Osteocyte (in vitro differentiated cells): Measurements from ENCODE around the gene ARF5. TPM values are rescaled to one million over a fixed set of nuclear protein-coding genes. Genes with fewer than 3 reads are reported as not detected.

Experiments used
- DNase-seq: peaks from one replicate; pipeline ENCODE4 v3.0.0; 2021; ENCODE audit warnings: mixed read lengths; ENCODE audit not compliant: unreplicated experiment; ENCODE audit errors: extremely low spot score
- H3K27ac Mint-ChIP-seq: one replicate; pipeline ENCODE4 v1.8.0; 2021; ENCODE audit warnings: mild to moderate bottlenecking, mixed read lengths; ENCODE audit not compliant: unreplicated experiment
- H3K27me3 Mint-ChIP-seq: one replicate; pipeline ENCODE4 v1.8.0; 2021; ENCODE audit warnings: mixed read lengths; ENCODE audit not compliant: unreplicated experiment
- H3K36me3 Mint-ChIP-seq: one replicate; pipeline ENCODE4 v1.8.0; 2021; ENCODE audit warnings: mixed read lengths; ENCODE audit not compliant: unreplicated experiment
- H3K4me1 Mint-ChIP-seq: one replicate; pipeline ENCODE4 v1.8.0; 2021; ENCODE audit warnings: mixed read lengths; ENCODE audit not compliant: unreplicated experiment
- H3K4me3 Mint-ChIP-seq: one replicate; pipeline ENCODE4 v1.8.0; 2021; ENCODE audit warnings: mild to moderate bottlenecking, moderate library complexity, mixed read lengths; ENCODE audit not compliant: unreplicated experiment
- H3K9me3 Mint-ChIP-seq: one replicate; pipeline ENCODE4 v1.8.0; 2021; ENCODE audit warnings: mixed read lengths; ENCODE audit not compliant: unreplicated experiment
- total RNA-seq: library from RNA; stranded (reverse); gene quantifications from 2 replicates; pipeline ENCODE4 v1.2.1, GENCODE V29; 2021
- TF ChIP-seq, protein P1 (sequence below): fragments of 200-600 bp; sonication (generic); IDR thresholded peaks from 2 replicates; pipeline ENCODE4 v1.5.0; 2021; ENCODE audit warnings: antibody characterized with exemption, mild to moderate bottlenecking, moderate library complexity

ARF5 gene
- total RNA-seq, 1 donor from 2014 or later: 191 TPM

DNA sequence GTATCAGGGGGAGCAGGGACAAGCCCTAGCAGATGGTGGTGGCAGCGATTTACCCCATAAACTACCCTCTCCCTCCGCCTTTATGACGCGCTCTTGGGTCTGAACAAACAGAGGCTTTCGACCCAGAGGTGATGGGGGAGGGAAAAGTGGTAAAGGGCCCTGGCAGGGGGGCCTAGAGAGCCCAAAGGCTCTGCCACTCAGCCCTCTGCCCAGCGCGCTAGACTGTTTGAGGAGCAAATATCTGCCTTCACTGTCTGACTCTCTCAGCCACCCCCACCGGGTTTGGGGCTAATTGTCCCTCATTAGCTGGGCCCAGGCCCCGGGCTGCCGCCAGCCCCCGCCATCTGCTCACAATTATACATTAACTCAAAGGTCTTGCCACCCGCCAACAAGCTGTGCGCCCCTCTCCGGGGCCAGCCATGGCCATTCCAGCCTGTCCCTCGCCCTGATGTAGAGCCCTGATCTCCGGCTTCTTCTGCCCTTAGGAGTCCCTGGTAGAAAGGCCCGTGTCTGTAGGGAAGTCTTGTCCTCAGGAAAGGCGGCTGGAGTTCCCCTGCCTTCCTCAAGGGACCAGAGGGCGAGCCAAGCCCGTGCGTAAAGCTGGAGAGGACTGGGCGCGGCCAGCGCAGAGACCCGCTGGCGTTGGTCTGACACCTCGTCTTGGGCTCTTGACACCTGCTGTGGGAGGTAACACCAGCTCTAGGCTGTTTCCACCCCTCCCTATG lies 31.6 kb downstream of the ARF5 start:
- TF ChIP-seq, protein P1, sequence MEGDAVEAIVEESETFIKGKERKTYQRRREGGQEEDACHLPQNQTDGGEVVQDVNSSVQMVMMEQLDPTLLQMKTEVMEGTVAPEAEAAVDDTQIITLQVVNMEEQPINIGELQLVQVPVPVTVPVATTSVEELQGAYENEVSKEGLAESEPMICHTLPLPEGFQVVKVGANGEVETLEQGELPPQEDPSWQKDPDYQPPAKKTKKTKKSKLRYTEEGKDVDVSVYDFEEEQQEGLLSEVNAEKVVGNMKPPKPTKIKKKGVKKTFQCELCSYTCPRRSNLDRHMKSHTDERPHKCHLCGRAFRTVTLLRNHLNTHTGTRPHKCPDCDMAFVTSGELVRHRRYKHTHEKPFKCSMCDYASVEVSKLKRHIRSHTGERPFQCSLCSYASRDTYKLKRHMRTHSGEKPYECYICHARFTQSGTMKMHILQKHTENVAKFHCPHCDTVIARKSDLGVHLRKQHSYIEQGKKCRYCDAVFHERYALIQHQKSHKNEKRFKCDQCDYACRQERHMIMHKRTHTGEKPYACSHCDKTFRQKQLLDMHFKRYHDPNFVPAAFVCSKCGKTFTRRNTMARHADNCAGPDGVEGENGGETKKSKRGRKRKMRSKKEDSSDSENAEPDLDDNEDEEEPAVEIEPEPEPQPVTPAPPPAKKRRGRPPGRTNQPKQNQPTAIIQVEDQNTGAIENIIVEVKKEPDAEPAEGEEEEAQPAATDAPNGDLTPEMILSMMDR: no peak
- Mint-ChIP-seq H3K9me3 (no peaks in the 10 kb centered on the region), H3K27ac (no peak overlapping the region), H3K4me3 (no peak overlapping the region), H3K4me1 (peaks cover 10% of the 10 kb centered on the region), H3K27me3 (peaks cover 89% of the 10 kb centered on the region), H3K36me3 (no peaks in the 10 kb centered on the region)
- no peak for DNase-seq

DNA sequence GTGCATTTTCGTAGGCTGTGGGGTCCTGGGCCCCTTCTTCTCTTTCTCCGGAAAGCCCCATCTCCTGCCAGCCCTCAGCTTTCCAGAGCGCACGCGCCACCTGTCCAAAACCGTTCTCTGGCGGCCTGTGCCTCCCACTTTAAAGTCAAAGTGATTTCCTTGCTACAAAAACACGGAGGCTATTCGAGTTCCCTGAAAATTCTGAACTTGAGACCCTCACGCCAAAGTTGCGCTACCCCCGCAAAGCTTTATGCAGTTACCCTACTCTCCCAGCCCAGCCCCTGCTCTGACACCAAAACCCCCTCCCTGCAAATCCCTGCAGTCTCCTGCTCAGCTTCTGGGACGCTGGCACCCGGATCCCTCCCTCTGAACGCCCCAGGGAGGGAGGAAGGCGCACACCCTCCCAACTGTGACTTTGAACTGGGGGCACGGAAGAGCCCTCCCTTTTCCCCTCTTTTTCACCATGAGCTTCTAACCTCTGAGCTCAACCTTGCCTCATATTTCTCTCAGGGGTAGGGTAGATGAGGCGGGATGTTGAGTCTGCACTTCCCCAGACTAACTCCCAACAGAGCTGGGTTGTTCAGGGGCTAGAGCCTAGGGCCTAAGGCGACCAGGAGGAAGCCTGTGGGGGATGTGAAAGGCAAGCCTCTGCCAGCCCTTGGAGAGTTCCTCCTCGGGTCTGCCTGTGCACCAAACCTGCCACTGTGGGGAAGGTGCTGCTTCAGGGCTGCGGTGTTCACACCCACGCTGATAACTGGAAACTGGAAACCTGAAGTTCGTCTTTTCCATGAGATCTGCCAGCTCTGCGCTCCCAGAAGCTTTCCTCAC lies 32.4 kb downstream of the ARF5 start:
- no peaks in the 10 kb centered on the region for H3K36me3 Mint-ChIP-seq
- no peak overlapping the region for H3K27ac Mint-ChIP-seq
- peaks cover 90% of the 10 kb centered on the region for H3K27me3 Mint-ChIP-seq
- peaks cover 10% of the 10 kb centered on the region for H3K4me1 Mint-ChIP-seq
- TF ChIP-seq, protein P1: no peak
- H3K4me3 Mint-ChIP-seq: no peak overlapping the region
- no peaks in the 10 kb centered on the region for H3K9me3 Mint-ChIP-seq
- DNase-seq: no peak

DNA sequence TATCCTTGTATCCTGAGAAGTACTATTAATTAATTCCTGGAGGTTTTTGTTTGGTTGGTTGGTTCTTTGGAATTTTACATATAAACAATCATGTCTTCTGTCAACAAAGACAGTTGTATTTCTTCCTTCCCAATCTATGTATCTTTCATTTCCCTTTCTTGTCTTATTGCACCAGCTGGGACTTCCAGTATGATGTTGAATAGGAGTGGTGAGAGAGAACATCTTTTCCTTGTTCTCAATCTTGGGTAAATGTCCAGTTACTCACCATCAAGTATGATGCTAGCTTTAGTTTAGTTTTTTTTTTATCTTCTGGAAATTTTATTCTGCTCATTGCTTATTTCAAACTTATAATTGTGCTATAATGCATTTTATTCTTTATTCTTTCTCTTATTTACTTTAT lies 37.1 kb downstream of the ARF5 start:
- no peaks in the 10 kb centered on the region for H3K9me3 Mint-ChIP-seq
- no peak overlapping the region for H3K27ac Mint-ChIP-seq
- H3K4me1 Mint-ChIP-seq: peaks cover 9% of the 10 kb centered on the region
- TF ChIP-seq, protein P1: no peak
- DNase-seq: no peak
- H3K4me3 Mint-ChIP-seq: no peak overlapping the region
- no peaks in the 10 kb centered on the region for H3K36me3 Mint-ChIP-seq
- H3K27me3 Mint-ChIP-seq: peaks cover 64% of the 10 kb centered on the region

DNA sequence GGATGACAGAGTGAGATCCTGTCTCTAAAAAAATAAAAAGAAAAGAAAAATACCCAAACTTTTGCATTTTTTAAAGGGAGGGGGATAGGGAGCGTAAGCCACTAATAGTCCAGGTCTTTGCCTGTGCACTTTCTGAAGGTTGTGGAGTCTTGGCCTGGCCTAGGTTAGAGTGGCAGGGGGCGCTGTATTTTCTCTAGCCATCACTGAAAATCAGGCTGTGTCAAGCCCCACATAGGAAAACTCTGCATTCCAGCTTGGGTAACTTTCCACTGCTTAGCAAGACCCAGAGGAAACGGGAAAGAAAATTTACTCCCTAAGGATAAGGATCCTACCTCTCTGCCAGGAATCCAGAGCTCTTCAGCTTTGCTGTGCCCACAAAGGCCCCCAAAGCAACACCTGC lies 40.2 kb downstream of the ARF5 start:
- Mint-ChIP-seq H3K27me3 (peaks cover 35% of the 10 kb centered on the region), H3K4me3 (no peak overlapping the region), H3K9me3 (no peaks in the 10 kb centered on the region), H3K36me3 (no peaks in the 10 kb centered on the region), H3K27ac (no peak overlapping the region), H3K4me1 (no peaks in the 10 kb centered on the region)
- DNase-seq: no peak
- TF ChIP-seq, protein P1: peak; percentile 15

DNA sequence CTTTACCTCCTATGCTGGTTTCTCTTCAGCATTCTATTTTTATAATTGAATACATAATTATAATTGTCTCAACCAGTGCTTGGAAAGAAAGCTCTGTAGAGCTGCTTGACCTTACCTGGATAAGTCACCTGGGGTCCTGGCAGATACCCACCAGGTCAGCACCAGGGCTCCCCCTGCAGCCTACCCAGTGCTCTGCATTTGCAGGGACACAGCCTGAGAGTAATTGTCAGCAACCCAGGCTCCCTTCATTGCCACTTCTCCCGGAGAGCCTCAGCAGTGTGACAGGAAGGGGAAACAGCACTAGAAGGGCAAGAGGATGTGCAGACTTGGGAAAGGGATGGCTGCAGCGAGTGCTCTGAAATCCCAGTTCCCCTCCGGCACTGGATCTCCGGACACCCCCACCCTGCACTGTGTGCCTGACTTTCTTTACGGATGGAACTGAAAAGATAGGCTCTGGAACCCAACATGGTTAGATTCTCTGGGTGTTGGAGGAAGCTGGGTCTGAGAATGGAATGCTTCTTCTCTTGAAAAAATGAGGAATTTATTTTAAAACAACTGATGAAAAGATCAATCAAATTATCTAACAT lies 41.1 kb downstream of the ARF5 start:
- peaks cover 29% of the 10 kb centered on the region for H3K27me3 Mint-ChIP-seq
- H3K27ac Mint-ChIP-seq: no peak overlapping the region
- no peaks in the 10 kb centered on the region for H3K9me3 Mint-ChIP-seq
- H3K4me3 Mint-ChIP-seq: no peak overlapping the region
- TF ChIP-seq, protein P1: peak; percentile 42
- DNase-seq: no peak
- no peaks in the 10 kb centered on the region for H3K36me3 Mint-ChIP-seq
- no peaks in the 10 kb centered on the region for H3K4me1 Mint-ChIP-seq
